HG03039 (cell line): ENCODE results near the gene THAP3.

Experiments
- ATAC-seq: cut with Tn5 transposase; IDR thresholded peaks from one replicate; pipeline ENCODE4 v1.9.1; 2021; ENCODE audit warnings: mild to moderate bottlenecking, moderate library complexity; ENCODE audit not compliant: unreplicated experiment

The THAP3 gene

GRCh38 chr1:6603915-6604558 lies 20.6 kb upstream of the THAP3 start:
- no peak for ATAC-seq

- no peak for ATAC-seq
Measured at GRCh38 chr1:6612641-6613360, 11.9 kb upstream of the THAP3 start.

- ATAC-seq: peak; percentile 87
Measured at GRCh38 chr1:6613361-6614018, 11.2 kb upstream of the THAP3 start, which contains the start of gene PHF13. PHF13 (plus strand) TSS chr1:6613731; CDS start chr1:6614067, 336 bp downstream.

GRCh38 chr1:6614019-6614928 lies 10.4 kb upstream of the THAP3 start:
- ATAC-seq: no peak

- no peak for ATAC-seq
Measured at GRCh38 chr1:6614929-6615785, 9.5 kb upstream of the THAP3 start.

- ATAC-seq: no peak
Measured at GRCh38 chr1:6619045-6619444, 5.6 kb upstream of the THAP3 start.

GRCh38 chr1:6621429-6622391 lies 3.0 kb upstream of the THAP3 start:
- no peak for ATAC-seq

- no peak for ATAC-seq
Measured at GRCh38 chr1:6622396-6623152, 2.1 kb upstream of the THAP3 start.

GRCh38 chr1:6623269-6623965 lies 1.3 kb upstream of the THAP3 start:
- no peak for ATAC-seq

- peak; percentile 6 for ATAC-seq
Measured at GRCh38 chr1:6625584-6626149, 999 bp downstream of the THAP3 start.

- ATAC-seq: no peak
Measured at GRCh38 chr1:6627031-6627430, 2.4 kb downstream of the THAP3 start.

- ATAC-seq: no peak
Measured at GRCh38 chr1:6627841-6628545, 3.3 kb downstream of the THAP3 start.

- ATAC-seq: no peak
Measured at GRCh38 chr1:6628971-6629479, 4.4 kb downstream of the THAP3 start.

- ATAC-seq: no peak
Measured at GRCh38 chr1:6630027-6630426, 5.4 kb downstream of the THAP3 start.

- ATAC-seq: no peak
Measured at GRCh38 chr1:6631058-6631457, 6.4 kb downstream of the THAP3 start.
